Middle frontal gyrus (tissue), 1 donor: Measurements from ENCODE around the gene HOXB2.
"Not testable (repeated sequence)": the region's sequence is repeated elsewhere in the genome, so short reads cannot be mapped to it uniquely, and the experiment has no call there.

Experiments
- DNase-seq: peaks from one replicate; pipeline ENCODE4 v3.0.0-alpha.2; 2015; ENCODE audit warnings: low spot score; ENCODE audit errors: extremely low spot score

HOXB2 gene

GRCh38 chr17:48541577-48542113, 3.3 kb downstream of the HOXB2 start:
- no peak for DNase-seq

- DNase-seq, result no peak
These were observed 3.8 kb downstream of the HOXB2 start for GRCh38 chr17:48541036-48541576.

DNA sequence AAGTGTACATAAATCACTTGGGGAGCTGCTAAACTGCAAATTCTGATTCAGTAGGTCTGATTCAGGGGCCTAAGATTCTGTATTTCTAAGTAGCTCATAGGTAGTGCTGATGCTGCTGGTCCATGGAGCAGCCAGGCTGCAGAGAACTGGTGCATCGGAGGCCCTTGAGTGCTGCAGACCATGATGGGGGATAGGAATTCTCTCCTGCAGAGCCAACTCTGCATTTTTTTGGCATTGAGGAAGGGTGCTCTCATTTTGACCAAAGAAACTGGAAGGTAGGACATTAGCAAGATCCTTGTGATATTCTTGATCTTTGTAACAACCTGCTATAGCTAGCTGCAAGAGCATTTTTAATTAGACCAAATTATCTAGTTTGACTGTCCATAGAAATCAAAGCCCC, 4.7 kb downstream of the HOXB2 start:
- DNase-seq, result no peak

DNA sequence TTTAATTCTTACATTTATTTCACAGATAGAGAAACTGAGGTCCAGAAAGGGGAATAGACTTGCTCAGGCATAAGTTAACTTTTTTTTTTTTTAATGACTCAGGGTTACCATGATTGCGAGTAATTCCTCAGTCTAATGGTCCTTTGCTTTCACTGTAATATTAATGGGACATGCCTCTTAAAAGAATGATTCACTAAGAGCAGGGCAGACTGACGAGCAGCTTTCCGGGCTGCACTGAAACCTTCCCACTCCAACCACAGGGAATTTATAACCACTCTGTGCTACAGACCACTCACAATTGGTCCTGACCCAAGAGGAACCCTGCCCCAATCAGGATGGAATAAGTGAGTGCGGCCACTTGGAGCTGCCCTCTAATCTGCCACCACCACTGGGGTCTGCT, 5.7 kb downstream of the HOXB2 start:
- no peak for DNase-seq

DNA sequence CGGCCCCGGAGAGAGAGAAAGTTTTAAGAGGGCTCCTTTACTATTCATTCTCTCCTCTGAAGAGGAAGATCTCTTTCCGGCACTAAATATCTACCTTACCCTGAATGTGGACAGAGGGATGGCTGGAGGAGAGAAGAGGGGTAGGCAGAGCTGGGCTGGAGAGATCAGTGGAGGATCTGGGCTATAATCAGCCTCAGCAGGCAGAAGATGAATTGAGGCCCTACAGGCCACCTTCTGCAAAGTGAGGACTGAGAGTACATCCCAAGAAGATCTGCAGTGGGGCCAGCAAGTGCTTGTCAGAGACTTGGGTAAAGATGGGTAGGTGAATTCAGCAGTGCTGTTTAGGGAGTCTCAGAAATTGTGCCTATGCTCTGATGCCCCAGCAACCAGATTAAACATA, 7.6 kb downstream of the HOXB2 start:
- DNase-seq, result no peak

DNA sequence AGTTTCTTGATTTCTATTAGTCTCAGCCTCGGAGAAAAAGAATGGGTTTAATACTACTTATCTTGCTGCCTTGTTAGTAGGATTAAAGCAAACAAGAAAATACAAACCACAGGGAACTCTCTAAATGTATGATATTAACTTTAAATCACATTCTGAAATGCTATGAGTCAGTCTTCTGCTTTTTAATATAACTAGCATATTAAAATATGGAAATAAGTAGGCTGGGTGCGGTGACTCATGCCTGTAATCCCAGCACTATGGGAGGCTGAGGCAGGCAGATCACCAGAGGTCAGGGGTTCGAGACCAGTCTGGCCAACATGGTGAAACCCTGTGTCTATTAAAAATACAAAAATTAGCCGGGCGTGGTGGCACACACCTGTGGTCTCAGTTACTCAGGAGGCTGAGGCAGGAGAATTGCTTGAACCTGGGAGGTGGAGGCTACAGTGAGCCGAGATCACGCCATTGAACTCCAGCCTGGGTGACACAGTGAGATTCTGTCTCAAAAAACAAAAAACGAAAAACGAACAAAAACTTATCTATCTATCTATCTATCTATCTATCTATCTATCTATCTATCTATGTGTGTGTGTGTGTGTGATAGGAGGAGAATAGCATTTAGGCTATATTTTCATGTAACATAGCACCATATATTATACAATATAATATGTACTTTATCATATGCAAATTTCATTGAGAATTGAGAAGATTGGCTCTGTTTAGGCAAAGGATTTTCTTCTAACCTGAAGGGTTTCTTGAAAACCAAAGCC, 8.9 kb downstream of the HOXB2 start:
- not testable (repeated sequence) for DNase-seq

- DNase-seq, result no peak
These were observed 12.6 kb downstream of the HOXB2 start for GRCh38 chr17:48532261-48532660.

GRCh38 chr17:48530887-48531272, 14.0 kb downstream of the HOXB2 start, which contains the start of gene HOXB1:
TSS of gene HOXB1 (minus strand) at chr17:48531011. CDS start at chr17:48530904, 107 bp downstream.
- no peak for DNase-seq

DNA sequence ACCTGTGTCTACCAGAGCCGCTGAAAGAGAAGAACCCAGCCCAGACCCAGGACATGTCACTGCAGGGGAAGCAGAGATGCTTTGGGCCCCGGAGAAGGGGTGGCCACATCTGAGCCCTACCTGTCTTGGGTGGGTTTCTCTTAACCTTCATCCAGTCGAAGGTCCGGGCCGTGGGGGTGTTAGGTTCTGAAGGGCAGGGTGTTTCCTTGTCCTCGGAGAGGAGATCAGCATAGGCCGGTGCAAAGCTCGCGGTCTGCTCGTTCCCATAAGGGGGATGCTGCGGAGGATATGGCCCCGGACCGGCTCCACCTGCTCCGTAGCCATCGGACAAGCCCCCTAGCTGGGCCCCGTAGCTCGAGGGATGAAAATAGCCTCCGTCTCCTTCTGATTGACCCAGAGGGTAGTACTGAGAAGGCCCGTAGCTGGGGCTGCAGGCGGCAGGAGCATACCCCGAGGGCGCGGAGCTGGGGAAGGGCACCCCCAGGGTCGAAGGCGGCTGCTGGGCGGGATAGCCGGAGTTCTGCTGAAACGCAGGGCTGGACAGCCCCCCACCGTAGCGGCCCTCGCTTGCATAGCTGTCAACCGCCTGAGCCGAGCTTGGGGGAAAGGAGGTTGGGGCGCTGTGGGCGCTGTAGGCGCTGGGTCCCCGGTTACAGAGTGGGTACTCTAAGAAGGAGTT, 14.6 kb downstream of the HOXB2 start:
- DNase-seq, result no peak

GRCh38 chr17:48529683-48530009, 15.3 kb downstream of the HOXB2 start:
- DNase-seq, result no peak

GRCh38 chr17:48528936-48529682, 15.8 kb downstream of the HOXB2 start:
- DNase-seq, result no peak

DNA sequence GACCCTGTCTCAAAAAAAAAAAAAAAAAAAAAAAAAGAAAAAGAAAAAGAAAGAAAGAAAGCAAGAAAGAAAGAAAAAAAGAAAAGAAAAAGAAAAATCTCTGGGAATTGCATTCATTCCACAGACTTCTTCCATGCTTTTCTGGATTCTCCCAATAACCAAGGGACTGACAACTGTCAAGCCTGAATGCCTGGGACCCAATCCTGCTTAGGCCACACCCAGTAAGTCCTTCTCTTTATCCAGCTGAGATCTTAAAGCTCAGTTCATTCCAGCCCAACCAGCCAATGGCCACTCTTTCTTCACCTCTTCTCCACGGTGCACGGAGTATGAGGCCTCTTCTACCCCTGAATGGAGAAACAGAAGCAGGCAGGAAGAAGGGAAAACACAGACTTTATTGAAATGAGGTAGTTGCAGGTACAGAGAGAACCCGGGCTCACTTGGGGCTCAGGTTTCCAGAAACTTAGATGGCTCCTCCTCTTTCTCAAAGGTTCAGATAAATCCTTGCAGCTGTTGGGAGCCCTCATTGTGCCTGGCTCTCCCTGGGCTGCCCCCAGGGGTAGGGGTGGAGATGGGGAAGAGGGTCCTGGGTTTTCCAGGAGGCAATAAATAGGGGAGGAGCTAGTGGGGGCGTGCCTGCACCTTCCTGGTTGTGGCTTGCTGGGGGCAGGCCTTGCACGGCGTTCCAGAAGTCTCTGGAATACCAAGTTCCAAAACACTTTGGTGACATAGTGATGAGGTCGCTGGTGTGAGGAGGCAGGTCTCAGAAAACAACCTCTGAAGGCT, 16.6 kb downstream of the HOXB2 start:
- DNase-seq, result no peak

DNA sequence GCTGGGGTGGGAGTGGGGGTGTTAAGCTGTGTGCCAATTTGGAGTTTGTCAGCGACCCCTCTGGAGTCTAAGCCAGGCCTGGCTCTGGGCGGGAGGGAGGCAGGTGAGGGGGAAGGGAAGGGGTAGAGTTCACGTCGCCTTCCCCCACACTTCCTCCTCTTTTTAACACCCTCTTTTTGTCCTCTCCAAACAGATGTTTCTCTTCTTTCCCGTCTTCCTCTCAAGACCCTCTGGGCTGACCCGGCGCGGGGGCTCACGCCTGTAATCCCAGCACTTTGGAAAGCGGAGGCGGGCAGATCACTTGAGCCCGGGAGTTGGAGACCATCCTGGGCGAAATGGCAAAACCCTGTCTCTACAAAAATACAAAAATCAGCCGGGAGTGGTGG, 17.4 kb downstream of the HOXB2 start:
- no peak for DNase-seq

DNA sequence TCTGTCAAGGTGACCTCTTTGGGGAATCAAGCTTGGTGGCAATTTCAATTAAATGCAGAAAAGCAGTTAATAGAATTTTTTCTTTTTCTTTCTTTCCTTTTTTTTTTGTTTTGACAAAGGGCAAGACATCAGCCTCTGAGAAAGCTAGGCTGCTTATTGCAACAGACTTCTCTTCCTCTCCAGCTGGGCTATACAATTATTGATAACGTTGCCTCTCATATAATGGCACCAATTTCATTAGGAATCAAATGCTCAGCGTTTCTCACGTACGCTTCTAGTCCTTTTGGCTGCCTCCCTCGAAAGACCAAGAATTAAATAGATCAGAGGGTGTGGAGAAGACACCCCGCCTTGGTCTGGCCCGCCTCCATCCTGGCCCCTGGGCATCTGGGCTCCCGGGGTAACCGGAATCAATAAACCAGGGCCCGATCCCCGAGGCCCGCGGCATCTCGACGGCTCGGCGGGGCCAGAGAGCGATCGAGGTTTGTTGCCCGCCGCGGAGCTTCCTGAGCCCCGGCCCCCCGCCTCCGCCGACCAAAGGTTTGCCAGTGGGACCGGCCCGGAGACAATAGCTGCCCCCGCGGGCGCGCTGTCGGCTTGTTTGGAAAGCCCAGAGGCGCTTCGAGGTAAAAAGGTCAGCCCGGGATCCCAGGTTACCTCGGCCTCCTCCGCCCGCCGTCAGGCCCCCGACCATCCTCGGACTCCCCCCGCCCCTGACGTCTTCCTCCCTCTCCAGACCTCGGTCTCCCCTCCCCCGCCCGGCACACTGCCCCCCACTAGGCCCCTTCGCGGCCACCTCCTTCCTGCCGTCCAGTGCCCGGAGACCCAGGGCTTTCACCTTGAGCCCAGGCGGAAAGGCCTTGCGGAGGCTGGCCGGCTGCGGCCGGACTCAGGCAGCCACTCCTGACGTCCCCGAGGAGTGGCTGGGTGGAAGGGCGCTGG, 18.0 kb downstream of the HOXB2 start:
- no peak for DNase-seq

DNA sequence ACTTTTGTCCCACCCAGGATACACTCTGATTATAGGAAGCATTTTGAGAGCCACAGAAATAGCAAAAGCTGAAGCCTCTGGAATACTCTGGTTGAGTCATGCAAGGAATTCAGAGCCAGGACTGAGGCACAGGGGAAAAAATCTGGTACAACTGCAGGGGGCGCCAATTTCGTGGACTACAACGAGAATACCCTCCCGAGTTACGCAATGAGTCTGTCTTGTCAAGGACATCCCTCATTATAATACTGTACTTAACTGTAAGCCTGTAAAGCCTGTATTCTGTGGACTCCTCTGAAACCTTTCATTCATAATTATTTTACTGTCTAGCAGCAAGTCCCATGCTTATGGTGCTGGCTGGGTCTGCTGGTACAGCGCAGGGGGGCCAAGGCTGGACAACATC, 21.9 kb downstream of the HOXB2 start:
- DNase-seq, result no peak

DNA sequence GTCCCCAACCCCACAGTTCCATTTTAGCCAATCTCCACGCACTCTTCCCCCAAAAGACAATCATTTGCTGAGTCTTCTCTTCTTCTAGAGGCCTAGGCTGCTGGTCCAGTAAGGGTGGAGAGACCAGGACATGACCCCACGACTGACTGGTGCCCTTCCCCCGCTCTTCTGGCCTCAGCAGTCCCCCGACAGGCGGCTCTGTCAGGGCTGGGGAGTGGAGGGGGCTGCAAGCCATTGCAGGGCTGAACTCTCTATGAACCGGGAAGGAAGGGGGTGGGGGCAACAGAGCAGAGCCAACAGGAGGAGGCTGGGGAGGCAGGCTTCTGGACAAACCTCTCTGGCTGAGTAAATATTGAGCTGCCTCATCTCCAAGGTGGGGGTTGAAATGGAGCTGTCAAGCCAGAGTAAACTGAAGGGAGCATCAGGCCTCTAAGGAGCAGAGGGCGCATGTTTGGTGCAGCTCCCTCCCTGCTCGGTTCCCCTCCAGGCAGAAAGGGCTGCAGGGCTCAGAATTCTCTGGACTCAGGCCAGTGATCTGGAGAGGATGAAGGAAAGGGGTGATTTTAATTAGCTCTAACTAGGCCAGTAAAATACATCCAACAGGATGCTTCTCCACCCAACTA, 22.8 kb downstream of the HOXB2 start:
- no peak for DNase-seq

DNA sequence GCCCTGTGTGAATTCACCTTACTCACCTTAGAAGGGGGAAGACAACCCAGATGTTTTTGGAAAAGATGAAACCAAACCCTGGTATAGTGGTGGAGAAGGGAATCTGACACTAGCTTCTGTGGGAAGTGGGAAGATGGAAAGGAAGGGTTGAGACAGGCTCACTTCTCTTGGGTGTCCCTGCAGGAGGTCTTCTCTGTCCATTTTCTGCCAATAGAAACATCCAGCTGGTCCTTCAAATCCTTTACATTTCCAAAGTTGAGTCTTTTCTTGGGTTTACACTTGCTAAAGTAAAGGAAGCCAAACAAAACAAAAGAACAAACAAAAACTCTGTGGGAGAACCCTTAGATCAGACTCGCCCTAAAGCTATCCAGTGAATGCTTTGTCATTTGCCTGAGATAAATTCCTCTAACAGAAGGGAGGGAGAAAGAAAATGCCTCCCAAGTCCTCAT, 24.3 kb downstream of the HOXB2 start:
- no peak for DNase-seq

GRCh38 chr17:48519427-48519826, 25.5 kb downstream of the HOXB2 start:
- no peak for DNase-seq

DNA sequence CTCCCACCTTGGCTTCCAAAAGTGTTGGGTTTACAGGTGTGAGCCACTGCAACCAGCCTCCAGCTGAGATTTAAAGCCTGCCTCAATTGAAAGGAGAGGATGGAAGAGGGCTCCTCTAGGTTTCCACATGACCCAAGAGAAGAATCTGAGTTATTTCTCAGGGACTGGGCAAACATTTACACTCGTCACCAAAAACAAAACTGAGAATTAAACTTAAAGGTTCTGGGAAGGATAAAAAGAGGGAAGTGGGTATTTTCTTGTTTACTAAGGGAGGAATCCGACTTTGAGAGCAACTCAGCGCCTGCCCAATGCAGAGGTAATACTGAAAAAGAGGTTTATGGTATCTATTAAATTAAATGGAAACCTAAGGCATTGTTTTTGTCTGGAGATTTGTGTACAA, 27.4 kb downstream of the HOXB2 start:
- DNase-seq, result no peak
